LoVo (cell line): Measurements from ENCODE around the gene DCXR.

ENCODE experiments used
- DNase-seq: peaks from one replicate; pipeline ENCODE4 v3.0.0-alpha.2; 2016; ENCODE audit warnings: low spot score

DCXR gene

DNA sequence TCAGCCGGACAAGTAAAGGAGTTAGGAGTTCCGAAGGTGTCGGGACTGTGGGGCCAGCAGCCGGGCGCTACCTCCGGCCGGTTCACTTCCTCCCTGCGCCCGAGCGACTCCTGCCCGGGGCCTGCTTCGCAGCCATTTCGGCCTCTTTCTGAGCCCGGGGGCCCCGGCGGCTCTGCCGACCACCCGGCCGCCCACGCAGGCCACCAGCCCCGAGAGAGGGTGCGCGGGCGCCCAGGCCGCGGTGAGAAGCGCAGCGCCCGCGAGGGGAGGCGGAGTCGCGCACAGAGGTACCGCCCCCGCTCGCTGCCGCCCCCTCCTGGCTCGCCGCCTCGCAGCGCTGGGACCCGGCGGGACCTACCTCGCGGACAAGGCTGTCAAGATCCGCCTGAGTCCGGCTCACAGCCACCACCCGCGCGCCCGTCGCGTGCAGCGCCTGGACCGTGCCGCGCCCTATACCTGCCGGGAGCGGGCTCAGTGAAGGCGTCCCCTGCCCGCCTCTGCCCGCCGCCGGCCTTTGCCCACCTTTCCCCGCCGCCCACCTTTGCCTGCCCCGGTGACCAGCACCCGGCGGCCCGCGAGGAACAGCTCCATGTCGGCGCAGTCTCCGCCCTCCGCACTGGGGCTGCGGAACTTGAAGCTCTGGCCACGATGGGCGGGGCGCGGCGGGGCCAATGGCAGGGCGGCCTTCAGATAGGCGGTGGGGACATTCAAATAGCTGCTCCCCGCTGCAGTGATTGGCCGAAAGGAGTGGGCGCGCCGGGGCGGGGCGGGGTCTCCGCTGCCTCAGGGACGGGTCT is at the start of gene DCXR:
Gene DCXR (minus strand): TSS at position 606 of the 797 bp plus-strand sequence. CDS start 15 bp downstream, at position 591.
- DNase-seq: peak; percentile 97

DNA sequence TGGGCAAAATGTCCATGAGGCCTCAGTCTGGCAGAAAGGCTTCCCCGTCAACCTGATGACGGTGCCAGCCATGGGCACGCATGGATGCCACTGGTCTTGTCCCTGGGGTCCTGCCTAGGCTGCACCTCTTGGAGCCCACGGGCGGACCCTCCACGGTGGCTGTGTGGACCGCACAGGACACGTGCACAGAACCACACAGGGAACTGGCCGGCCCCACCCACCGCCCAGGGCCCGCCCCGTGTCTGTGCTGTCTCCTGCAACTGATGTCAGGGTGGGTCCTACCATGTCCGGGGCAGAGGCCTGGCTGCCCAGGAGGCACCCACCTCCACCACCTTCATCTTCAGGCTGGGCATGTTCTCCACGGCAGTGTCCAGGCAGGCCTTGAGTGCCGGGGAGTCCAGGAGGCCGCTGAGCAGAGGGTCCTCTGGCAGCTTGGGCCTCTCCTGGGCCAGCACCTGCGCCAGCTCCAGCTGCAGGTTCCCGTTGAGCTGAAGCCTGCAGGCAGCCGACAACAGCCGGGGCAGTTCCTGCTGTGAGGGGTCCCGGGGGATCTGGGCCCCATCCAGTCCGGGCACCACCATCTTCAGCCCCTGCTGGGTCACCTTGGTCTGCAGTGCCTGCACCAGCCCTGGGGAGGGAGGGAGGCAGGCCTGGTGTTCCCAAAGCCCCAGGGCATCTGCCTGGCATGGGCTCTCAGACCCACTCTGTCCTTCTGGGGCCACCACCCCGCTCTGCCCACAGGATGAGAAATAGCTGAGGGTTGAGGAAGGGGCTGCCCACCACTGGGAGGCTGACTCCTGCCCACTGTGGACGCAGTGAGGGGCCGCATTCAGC is 48.7 kb upstream of the DCXR start:
- no peak for DNase-seq

DNA sequence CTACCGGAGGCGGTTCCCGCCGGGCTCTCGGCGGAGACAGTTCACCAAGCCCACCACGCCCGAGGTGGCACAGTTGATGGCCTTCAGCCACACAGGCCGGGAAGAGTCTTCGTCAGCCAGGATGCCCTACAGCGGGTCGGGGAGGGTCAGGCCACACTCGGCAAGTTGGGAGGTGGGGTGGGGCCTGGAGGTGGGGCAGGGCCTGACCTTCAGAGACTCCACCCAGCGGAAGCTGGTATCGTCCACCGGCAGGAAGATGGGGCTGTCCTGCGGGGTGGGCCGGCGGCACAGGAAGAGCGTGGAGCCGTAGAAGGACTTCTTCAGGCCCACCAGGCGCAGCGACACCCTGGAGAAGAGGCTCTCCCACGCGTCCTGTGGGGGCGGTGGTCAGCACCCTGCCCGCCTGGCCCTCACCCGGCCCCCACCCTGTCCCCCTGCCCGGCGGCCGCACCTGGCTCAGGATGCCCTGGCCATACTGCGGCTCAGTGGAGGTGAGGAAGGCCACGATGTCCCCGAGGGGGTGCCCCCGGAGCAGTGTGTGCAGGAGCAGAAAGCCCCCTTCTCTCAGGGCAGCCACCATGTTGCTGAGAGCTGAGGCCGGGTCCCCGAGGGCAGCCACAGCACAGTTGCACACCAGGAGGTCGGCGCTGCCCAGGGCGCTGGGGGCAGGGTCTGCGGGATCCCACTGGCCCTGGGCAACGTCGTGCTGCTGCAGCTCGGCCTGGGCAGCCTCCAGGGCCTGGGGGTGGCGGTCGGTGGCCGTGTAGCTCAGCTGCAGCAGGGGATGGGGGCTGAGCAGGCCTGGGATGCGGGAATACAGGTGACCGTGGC is 47.7 kb upstream of the DCXR start:
- DNase-seq: no peak

DNA sequence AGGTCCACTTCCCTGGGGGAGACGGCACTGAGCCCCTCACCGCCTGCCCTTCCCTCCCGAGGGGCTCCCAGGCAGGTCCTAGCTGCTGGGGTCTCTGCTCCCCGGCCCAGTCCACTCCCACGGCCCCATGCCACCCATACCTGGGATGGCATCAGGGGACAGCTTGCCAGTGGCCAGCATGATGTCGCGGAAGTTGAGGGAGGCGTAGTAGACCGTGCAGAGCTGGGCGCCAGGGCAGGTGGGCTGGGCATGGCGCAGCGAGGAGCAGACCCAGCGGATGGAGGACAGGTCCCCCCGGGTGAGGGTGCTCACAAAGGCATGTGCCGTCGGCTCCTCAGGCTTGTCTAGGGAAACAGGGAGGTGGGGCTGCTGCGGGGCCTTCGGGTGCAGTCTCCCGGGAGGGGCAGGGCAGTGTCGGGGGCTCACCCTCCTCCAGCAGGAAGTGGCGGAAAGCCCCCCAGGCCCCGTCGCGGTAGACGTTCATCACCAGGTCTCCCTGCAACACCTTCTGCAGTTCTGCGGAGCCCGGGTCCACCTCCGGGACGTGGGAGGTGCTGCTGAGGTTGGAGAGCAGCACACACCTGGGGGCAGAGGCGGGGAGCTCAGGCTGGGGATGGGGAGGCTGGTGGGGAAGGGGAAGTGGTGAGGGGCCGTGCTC is 47.0 kb upstream of the DCXR start:
- no peak for DNase-seq

DNA sequence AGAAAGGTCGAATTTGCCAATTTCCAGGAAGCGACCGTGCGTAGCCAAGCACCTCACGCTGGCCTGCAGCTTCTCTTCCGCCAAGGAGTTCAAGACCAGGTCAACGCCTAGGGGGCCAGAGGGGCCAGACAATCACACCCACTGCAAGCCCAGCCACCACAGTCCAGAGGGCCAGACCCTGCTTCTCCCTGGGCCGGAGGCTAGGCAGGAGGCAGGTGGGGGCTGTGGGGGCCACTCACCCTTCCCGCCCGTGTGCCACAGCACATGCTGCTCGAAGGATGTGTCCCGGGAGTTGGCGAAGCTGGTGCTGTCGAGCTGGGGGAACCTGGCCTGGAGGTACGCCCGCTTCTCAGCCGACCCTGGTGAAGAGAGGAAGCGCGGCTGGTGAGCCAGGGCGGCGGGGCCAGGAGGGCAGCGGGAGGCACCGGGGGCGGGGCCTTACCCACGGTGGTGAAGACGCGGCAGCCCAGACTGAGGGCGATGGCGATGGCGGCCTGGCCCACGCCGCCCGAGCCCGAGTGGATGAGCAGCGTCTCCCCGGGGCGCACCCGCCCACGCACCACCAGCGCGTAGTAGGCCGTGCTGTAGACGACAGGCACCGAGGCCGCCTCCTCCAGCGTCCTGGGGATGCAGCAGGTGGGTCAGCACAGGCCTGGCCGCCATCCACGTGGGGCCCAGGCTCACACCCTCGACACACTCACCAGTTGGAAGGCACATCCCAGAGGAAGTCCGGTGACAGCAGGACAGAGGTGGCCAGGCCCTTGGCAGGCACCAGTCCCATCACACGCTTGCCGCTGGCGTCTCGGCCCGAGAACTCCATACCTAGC is 46.2 kb upstream of the DCXR start:
- no peak for DNase-seq

DNA sequence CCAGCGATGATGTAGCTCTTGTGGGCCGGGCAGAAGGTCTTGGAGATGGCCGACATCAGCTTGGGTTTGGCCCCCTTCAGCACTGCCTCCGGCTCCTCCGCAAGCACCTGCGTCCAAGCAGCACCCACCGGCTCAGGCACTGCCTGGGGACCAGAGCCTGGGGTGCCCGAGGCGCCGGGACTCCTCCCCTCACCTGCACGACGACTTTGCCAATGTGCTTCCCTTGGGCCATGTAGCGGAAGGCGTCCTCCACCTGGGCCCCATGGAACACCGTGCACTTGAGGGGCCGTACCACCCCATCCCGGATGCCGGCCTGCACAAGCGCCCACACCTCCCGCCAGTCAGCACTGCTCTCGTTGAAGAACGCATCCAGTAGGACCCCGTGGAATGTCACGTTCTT is 45.5 kb upstream of the DCXR start:
- no peak for DNase-seq

DNA sequence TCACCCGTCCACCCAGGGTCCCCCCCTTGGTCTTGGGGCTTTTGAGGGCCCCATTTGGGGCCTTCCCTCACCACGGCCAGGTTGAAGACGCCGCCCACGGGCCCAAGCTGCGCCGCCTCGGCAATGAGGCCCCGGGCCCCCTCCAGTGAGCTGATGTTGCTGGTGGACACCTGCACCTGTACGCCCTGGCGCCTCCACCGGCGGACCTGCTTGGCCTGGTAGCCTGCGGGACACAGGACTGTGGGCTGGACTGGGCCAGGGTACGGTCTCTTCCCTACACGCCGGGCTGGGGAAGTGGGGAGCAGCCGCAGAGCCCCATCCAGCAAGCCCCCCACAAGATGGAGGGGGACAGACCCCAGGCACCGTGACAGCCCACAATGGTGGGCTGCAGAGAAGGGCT is 45.0 kb upstream of the DCXR start:
- no peak for DNase-seq

DNA sequence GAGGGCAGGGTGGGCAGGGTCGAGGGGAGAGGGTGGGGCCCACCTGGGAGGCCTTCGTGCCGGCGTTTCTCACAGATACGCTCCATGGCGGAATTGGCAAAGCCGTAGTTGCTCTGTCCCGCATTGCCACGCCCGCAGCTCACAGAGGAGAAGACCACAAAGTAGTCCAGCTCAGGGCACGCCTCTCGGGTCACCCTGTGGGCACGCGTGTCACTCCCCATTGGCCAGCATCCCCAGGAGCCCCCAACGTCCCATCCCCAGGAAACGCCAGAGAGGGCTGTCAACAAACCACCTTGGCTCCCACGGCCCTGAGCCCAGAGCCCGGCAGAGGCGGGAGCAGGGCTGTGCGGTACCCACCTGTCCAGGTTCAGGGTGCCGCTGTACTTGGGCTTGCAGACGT is 44.5 kb upstream of the DCXR start:
- no peak for DNase-seq

DNA sequence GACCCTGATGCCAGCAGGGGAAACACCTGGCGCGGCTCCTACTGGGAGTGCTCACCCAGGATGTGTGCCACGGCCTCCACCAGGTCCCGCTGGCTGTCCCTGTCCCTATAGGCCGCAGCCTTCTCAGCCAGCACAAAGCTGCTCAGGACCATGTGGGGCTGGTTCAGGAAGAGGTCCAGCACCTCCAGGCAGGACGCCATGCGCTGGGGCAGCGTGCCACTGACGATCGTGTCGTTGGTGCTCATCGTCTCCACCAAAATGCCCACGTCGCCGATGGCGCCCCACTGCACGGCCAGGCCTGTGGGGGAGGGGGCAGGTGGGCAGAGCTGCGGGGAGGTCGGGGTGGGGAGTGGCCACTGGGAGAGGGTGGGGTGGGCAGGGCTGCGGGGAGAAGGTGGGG is 44.0 kb upstream of the DCXR start:
- DNase-seq: no peak

DNA sequence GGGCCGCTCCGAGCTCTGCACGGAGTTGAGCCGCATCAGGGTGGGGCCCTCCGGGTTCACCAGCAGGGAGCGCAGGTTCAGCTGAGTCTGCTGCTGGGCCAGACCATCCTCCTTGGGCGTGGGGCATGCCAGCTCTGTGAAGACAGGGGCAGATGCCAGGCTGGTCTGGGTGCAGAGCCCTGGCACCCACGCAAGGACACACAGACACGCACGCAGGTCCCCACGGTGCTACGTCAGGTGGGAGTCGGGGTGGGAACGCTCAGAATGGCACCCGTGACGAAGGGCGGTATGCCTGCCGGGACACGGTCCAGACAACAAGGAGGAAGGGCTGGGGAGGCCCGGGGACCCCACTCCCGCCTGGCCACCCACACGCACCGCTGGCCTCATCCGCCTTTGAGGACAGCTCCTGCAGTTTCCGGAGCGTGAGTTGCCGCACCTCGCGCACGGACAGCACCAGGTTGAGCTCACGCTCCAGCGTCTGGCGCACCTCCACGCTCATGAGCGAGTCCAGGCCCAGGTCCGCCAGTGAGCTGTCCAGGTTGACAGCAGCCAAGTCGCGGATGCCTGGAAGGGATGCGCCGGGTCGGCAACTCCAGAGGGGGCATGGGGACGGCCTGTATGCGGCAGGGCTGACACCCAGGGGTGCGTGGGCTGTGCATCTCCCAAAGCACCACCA is 43.4 kb upstream of the DCXR start:
- DNase-seq: no peak

DNA sequence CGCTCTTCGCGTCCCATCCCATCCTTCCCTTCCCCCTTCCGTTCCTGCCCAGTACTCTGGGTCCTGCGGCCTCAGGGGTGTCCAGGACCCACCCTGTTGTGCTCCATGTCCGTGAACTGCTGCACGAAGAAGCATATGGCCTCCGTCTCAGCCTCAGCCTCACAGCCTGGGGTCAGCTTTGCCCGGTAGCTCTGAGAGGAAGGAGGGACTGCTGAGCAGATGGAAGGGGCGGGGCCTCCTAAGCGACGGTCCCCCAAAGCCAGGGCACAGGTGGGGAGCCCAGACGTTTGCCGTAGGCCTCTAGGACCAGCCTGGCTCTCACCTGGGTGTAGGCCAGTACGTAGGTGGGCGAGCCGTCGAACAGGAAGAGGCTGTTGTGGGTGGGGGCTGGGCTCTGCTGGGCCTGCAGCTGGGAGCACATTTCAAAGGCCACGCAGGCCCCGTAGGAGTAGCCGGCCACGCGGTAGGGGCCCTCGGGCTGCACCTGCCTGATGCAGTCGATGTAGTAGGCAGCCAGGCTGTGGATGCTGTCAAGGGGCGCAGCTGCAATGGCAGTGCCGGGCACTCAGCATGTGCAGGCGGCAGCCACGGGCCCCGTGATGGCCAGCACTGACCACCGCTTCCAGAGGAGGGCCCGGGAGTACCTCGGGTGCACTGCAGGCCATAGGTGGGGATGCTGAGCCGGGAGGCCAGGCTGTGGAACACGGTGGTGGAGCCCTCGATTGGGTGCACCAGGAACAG is 42.7 kb upstream of the DCXR start:
- DNase-seq: no peak

DNA sequence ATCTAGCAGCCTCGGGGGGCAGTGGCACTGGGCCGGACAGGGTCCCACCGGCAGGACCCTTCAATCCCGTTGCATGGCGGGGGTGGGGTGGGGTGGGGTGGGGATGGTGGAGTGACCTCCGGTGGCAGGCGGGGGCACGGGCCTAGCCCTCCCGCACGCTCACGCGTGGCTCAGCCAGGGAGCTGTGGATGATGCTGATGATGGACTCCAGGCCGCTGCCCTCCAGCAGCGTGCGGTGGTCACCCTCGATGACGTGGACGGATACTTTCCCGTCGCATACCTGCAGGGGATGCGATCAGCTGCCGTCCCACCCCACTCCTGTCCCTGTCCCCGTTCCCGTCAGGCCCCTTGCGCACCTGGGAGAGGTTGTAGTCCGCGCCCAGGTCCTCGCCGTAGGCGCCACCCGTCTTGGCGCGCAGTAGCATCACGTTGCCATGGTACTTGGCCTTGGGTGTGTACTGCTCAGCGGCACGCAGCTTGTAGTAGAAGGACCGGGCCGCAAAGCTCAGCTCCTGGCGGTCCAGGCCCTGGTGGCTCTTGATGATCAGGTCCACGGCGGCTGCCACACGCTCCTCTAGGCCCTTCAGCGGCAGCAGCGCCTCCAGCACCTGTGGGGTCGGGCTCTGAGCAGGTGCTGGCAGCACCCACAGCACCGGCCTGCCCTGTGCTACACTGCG is 41.6 kb upstream of the DCXR start:
- DNase-seq: no peak

DNA sequence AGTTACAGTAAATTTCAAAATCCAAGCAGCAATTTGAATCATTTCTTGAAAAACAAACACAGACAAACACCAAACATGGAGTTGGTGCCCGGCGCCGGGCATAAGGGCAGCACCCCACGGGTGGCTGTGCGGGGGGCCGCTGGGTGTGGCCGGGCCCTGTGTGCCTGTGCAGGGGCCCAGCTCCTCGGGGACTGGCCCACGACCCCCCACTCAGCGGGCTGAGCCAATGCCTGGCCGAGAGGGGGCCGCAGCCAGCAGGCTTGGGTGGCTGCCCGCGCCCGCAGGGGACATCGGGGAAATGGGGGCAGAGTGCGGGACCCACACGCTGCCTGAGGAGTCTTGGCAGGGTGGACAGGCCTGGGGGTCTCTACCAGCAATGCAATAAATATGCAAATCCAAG is 40.9 kb upstream of the DCXR start:
- DNase-seq: no peak

DNA sequence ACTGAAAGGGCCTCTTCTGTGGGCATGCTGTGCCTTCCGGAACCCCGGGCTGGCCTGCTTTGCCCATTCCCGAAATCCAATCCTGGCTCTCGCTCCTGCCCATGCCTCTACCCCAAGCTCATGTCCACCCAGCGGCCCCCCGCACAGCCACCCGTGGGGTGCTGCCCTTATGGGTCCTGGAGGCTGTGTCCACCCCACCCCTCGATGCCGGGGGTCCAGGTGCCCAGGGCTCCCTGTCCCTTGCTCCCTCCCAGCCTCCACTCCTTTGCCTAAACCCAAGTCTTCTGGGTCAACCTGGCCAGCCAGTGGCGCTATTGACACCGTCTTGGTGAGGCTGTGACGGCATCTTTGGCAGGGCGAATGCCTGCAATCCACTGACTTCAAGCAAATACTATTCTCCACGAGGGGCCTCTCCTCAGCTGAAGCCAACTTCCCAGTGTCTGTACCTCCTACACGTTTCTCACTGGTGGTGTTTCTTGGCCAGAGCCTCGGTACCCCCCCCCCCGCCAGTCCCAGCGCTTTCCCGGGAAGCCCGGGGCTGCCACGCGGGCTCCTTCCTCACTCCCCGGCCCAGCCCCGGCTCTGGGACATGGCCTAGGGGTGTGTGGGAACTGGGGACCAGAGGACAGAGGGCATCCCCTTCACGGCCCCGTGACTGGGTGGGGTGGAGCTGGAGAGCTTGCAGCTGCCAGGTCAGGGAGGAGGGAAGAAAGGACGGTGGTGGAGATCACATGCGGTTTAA is 40.3 kb upstream of the DCXR start:
- no peak for DNase-seq

DNA sequence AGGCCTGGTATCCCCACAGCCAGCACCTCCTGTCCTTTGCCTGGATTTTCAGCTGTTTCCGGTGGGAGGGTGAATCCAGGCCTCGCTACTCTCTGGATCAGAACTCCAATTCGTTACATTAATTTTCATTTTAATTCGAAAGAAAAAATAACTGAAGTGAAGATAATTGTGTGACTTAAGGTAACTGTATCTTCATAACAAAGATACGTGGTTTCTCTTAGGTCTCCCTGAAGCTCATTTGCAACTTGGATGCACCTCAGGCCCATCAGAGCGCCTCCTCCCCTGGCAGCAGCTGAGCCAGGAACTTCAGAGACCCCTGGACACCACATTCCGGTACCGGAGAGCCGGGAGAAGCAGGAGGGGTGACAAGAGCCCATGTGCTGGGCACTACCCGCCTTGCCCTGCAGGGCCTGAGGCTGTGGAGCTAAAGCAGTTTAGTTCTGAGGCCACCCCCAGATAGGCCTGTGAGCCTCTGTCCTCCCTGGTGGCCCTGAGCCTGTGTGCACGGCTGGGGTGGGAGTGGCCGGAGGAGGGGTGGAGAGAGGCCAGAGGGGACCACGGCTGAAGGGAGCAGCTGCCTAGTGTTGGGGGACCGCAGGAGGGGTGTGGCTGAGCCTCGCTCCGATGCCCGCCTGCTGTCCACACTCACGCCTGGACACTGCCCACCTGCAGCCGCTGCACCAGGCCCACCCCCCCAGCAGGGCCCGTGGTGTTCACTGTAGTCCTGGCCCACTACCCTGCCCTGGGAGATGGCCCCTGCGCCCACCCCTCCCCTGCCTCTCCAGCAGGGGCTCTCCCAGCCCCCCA is 39.5 kb upstream of the DCXR start:
- no peak for DNase-seq

DNA sequence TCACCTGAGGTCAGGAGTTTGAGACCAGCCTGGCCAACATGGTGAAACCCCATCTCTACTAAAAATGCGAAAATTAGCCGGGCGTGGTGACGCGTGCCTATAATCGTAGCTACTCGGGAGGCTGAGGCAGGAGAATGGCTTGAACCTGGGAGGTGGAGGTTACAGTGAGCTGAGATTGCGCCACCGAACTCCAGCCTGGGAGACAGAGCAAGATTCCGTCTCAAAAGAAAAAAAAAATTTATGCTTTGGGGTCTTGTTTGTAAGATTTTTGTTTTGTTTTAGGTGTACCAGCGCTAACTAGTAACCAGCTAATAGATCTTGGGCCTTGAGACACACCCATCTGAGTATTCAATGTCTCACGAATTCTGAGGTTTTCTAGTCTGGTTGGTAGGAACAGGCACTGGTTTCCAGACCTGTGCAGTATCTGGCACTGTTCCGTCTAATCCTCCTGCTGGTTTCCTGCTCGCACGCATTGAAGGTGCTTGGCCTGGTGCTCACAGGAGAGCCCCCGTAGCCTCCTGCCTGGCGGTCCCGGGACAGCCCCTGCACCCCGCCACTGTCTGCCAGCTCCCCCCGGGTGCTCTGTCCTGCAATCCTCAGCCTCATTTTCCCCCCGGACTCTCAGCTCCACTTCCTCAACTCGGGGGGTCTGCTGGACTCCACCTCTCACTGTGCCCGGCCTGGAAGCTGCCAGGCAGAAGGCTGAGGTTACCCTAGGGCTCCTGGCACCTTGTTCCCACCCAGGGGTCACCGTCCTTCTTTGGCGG is 38.7 kb upstream of the DCXR start:
- no peak for DNase-seq

DNA sequence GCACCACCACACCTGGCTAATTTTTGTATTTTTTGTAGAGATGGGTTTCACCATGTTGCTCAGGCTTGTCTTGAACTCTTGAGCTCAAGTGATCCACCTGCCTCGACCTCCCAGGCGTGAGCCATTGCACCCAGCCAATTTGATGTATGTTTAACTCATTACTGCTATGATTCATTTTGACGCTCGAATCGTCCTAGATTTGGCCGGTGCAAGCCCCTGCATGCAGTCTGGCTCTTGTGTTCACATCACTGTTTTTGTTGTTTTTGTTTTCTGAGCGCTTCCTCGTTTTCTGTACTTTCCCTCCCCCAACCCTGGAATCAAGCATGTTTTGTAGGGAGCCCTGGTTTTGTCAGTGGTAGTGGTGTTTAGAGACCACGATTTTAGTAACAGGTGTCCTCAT is 35.9 kb upstream of the DCXR start:
- DNase-seq: no peak
